COLO668 (cell line): ENCODE data around the gene RASGRF2.
"Not testable (repeated sequence)": the region's sequence is repeated elsewhere in the genome, so short reads cannot be mapped to it uniquely, and the experiment has no call there.

Experiments used
- DNase-seq: peaks from one replicate; lab custom pipeline; 2025; ENCODE audit not compliant: unreplicated experiment; lab: John Stamatoyannopoulos, UW

RASGRF2 gene

GRCh38 chr5:81234299-81234698 lies 274.1 kb downstream of the RASGRF2 start:
- DNase-seq, result no peak

GRCh38 chr5:81234801-81235200 lies 274.6 kb downstream of the RASGRF2 start:
- no peak for DNase-seq

DNA sequence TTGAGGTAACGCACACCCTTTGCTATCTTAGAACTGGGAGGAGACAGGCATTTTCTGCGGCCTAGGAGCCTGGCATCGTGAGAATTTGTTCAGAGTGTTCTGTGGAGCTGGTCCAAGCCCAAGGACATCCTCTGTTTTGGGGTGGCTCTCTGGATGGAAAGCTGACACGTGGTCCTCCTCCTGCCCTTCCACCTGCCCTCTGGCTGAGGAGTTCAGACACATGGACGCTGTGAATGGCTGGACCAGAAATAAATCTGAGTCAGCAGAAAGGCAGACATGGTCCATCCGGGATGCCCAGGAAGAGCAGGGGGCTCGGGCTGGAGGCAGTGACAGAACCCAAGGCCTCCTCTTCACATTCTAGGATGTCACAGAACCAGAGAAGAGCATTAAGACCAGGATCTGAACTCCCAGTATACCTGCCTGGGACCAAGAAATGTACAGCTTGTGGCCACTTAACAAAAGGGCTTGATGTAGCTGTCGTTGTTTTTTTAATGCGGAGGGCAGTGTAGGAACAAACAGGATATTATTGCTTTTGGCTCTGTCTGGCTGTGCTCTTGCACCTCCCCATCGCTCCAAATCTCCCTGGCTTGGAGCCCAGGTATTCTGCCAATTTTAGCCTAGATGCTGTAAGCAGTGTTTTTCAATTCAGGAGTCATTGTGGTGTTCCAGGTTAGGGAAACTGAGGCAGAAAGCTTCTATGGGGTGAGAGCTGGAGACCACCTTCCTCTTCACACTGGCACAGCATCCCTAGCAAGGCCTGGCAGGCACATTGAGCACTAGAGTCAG lies 275.3 kb downstream of the RASGRF2 start:
- no peak for DNase-seq

DNA sequence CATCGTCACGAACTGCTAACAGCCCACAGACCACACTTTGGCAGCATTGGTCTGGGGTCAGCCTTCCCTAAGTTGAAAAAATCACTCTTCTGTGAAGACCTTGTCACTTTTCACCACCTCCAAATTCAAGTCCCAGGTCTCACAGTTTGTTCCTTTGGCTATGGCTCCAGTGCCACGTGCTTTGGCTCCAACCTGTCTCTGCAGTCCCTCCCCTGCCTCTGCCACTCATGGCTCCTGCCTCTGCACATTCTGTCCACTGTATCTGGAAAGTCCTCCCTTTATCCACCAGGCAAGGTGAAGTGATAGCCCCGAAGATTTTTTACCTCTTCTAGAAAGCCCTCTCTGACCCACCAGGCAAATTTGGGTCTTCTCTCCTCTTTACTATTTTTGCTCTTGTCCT lies 278.3 kb downstream of the RASGRF2 start:
- no peak for DNase-seq

DNA sequence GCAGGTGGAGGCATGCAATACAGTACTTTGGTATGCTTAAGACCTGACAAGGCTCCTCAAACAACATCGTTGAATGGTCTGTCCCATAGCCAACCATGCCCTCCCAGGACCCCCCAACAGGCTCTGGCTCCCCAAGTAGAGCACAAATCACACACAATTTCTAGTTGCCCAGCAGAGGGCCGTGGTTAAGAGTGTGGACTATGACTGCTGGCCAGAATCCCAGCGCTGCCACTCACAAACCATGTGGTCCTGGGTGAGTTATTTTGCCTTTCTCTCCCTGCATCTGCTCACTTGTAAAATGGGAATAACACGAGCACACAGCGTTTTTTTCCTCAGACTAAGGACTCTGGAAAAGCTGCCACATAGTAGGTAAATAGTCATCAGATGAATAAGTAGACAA lies 279.4 kb downstream of the RASGRF2 start:
- DNase-seq, result no peak

- DNase-seq, result no peak
Observed at GRCh38 chr5:81241001-81241400, 280.8 kb downstream of the RASGRF2 start.

DNA sequence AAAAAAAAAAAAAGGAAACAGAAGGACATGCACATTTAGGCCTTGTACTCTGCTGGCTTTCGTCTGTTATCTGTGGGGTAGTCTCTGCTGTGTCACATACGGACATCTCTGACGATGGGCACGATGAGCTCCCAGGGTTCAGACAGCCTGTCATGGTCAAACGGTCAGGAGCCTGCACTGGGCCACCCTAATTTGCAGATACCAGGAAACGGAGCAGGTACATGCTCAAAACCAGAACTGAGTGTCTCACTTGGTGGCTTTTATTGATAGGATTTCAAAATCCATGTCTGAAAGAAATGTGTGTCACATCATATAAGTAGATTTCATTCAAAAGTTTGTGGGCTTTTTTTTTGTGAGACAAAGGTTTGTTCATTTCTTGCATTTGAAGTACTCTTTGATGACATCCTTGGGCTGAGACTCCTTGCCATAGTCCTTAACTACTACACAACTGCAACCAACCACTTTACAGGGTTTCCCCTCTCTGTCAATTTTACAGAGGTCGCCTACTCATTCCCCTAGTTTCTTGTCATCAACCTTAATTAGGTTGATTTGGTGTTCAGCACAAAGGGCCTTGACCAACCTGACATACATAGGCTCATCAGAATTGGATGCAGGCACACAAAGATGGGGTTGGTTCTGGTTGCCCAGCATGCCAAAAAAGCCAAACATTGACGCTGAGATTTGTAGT lies 281.9 kb downstream of the RASGRF2 start:
- no peak for DNase-seq

DNA sequence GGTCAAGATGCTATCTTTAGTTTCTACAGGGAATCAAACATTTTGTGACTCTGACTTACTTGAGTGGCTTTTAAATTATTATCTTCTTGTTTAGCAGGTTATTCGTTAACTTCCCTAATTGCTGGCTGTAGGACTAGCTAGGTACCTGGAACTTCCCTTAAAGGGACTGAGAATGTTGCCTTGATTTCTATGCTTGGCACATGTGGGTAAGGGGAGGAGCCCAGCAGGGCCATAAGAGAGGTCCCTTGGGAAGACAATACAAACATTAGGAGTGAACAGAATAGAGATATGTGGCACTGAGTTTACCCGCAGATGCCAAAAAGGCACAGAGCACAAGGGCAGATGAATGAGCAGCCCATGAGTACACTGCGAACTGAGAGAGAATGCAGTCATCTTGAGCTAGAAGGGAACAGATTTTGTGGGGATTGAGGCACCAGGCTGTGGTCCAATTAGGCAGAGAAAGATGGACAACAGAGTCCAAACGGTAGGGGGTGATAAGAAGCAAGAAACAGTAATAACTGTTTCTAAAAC lies 282.8 kb downstream of the RASGRF2 start:
- DNase-seq, result no peak

GRCh38 chr5:81244451-81244850 lies 284.3 kb downstream of the RASGRF2 start:
- no peak for DNase-seq

- no peak for DNase-seq
Observed at GRCh38 chr5:81245871-81246235, 285.7 kb downstream of the RASGRF2 start.

DNA sequence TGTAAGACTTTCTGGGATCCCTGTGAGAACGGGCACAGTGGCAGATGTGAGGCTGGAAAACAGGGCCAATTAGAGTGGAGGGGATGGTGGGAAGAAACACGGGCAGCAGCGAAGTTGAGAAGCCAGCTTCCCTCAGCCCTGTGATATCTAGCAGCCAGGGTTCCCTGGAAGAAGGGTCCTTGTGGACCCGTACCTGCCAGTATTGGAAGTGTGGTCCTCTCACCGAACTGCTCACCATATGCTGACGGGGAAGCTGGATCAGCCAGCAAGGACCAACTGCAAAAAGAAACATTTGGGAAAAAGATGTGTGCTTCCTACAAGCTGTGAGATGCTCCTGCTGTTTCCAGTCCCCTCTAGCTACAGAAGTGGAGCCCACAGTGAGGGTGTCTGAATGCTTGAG lies 286.5 kb downstream of the RASGRF2 start:
- DNase-seq, result no peak

GRCh38 chr5:81247441-81247972 lies 287.3 kb downstream of the RASGRF2 start:
- no peak for DNase-seq

DNA sequence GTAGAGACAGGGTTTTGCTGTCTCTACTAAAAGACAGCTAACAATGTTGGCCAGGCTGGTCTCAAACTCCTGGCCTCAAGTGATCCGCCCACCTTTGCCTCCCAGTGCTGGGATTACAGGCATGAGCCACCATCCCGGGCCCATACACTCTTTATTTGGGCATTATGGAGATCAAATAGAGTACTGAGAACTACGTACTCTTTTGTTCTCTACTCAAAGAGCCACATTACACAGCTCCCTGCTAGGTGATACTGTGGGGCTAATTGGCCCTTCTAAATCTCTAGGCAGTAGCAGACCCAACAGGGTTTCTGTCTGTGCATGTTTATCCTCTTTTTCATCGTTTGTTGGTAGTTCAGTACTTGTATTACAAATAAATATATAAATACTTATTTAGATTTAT lies 289.1 kb downstream of the RASGRF2 start:
- DNase-seq, result peak; percentile 4

DNA sequence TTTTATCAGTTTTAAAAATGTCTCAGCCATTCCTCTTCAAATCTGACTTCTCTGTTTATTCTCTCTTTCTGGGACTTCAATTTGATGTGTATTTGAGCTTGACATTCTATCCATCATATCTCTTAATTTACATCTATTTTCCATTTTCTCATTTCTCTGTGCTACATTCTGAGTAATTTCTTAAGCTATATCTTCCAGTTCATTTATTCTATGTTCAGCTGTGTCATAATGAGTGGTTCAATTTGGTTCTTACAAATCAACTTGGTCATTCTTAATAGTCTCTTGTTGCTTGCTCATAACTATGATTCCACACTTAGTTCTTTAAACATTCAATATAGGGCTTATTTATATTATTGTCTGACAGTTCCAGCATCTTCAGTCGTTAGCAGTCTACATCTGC lies 289.8 kb downstream of the RASGRF2 start:
- no peak for DNase-seq

- no peak for DNase-seq
Observed at GRCh38 chr5:81251922-81252321, 291.8 kb downstream of the RASGRF2 start.

DNA sequence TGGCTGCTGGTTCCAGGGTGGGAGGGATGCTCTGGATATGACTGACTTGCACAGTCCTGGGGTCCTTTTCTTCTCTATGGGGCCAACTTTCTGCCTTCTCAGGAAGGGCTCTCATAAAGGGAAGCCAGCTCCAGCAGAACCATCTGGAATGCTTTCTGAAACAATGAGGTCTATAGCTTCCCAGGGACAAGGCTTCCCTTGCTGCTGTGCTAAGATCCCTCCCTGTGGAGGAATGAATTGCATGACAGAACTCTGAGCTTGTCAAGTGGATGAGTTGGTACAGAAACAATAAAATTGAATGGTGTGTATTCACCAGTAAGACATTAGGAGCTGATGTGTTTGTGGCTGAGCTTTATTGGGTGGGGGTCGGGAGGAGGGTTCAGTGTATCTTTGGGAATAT lies 292.7 kb downstream of the RASGRF2 start:
- no peak for DNase-seq

DNA sequence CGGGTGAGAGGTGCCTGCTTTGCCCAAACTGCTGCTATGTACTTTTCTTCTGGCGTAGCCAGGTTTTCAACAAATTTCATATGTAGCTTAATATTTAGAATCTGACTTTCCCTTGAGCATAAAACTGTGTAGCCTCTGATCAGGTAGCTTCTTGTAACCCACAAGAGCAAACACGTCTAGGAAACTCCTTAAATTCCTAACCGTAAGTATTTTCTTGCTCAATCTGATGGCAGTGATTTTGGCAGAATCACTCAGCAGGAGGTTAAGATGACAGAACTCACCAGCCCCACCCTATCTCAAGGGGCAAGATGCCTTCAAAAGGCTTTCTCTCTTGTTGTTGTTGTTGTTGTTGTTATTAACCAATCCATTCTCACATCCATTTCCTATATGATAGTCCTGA lies 293.7 kb downstream of the RASGRF2 start:
- DNase-seq, result no peak

GRCh38 chr5:81254886-81255559 lies 294.9 kb downstream of the RASGRF2 start:
- DNase-seq, result no peak

DNA sequence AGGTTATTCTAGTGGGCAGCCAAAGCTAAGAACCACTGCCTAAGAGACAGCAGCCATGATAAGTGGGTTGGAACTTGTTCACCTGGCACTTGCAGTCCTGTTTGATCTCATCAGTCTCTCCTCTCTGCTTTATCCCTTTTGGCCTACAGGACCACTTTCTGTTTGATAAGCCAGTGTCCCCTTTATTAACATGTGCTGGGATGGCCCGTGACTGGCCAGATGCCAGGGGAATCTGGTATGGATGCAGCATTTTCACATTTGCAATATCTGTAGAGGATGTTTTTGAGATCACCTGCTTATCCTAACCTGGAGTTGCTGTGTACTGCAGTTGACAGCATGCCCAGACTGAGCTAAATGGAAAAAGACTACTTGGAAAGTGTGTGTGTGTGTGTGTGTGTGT lies 296.6 kb downstream of the RASGRF2 start:
- DNase-seq, result no peak

GRCh38 chr5:81262796-81263195 lies 302.6 kb downstream of the RASGRF2 start:
- DNase-seq, result not testable (repeated sequence)

- no peak for DNase-seq
Observed at GRCh38 chr5:81265101-81265500, 304.9 kb downstream of the RASGRF2 start.
